Spleen (tissue), 7 donors: ENCODE data around the gene NIPBL.

Experiments used
- POLR2A ChIP-seq, 3 donors: fragments of 450-650 bp; IDR thresholded peaks; one replicate each; pipeline ENCODE4 v1.5.1; 2017; ENCODE audit warnings: antibody characterized with exemption in 3 of 3, mild to moderate bottlenecking in 1 of 3
- TF ChIP-seq, protein P1 (sequence below), 11 experiments: fragments of 200-600 bp in 7 of 11; fragments of 450-650 bp in 4 of 11; sonication (generic) in 4 of 11; IDR thresholded peaks in 8 of 11; conservative IDR thresholded peaks in 3 of 11; 1 replicate in 7 of 11; 2 replicates in 4 of 11; pipeline versions ENCODE4 v1.4.0 to v1.8.0; 2016 to 2021; ENCODE audit warnings: antibody characterized with exemption in 11 of 11, inconsistent platforms in 4 of 11, mild to moderate bottlenecking in 1 of 11
- donor health status: DM: no; HTN: no; CAD: no; lungs with moderate emphysema.
- donor health status: DM: no; HTN: no; CAD: no.
- donor health status: DM: no; HTN: no; CAD: no.

DNA sequence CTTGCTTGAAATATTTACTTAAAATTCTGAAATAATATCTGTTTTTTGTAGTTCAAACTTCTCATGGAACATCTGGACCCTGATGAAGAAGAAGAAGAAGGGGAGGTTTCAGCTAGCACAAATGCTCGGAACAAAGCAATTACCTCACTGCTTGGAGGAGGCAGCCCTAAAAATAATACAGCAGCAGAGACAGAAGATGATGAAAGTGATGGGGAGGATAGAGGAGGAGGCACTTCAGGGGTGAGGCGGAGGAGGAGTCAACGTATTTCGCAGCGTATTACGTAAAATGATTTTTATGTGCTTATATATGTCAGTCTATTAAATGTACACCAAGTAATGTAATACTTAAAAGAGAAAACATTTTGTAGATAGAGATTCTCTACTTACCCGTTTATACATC is 187.2 kb downstream of the NIPBL start:
- TF ChIP-seq, protein P1, sequence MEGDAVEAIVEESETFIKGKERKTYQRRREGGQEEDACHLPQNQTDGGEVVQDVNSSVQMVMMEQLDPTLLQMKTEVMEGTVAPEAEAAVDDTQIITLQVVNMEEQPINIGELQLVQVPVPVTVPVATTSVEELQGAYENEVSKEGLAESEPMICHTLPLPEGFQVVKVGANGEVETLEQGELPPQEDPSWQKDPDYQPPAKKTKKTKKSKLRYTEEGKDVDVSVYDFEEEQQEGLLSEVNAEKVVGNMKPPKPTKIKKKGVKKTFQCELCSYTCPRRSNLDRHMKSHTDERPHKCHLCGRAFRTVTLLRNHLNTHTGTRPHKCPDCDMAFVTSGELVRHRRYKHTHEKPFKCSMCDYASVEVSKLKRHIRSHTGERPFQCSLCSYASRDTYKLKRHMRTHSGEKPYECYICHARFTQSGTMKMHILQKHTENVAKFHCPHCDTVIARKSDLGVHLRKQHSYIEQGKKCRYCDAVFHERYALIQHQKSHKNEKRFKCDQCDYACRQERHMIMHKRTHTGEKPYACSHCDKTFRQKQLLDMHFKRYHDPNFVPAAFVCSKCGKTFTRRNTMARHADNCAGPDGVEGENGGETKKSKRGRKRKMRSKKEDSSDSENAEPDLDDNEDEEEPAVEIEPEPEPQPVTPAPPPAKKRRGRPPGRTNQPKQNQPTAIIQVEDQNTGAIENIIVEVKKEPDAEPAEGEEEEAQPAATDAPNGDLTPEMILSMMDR (IDR thresholded peaks at IDR 0.05 in 8 of 11, conservative IDR thresholded peaks at IDR 0.05 in 3 of 11), result no peak
- no peak for TF ChIP-seq POLR2A (IDR thresholded peaks at IDR 0.05)
